T-helper 2 cell (primary cell): ENCODE results near the gene ZNF213.

Experiments
- DNase-seq, 5 experiments: peaks; one replicate each; pipeline versions ENCODE4 v3.0.0 to v3.0.0-alpha.2; 2012 to 2022

Gene ZNF213

GRCh38 chr16:3101018-3101840 is 33.6 kb upstream of the ZNF213 start:
- DNase-seq = peak in 3 of 5 experiments; percentile 30 to 81 (median 36)

GRCh38 chr16:3101841-3102470 is 32.9 kb upstream of the ZNF213 start:
- DNase-seq = peak in 1 of 5 experiments; percentile 62

- DNase-seq = peak; percentile 80 to 94 (median 84)
These were observed 28.5 kb upstream of the ZNF213 start for GRCh38 chr16:3106205-3106928.

GRCh38 chr16:3112058-3112880 is 22.6 kb upstream of the ZNF213 start, which contains the start of gene ZNF205:
TSS of gene ZNF205 (plus strand) at chr16:3112586. CDS start at chr16:3113431, 845 bp downstream.
- DNase-seq = no peak

GRCh38 chr16:3112881-3113574 is 21.8 kb upstream of the ZNF213 start:
- no peak for DNase-seq

- DNase-seq = no peak
These were observed 20.9 kb upstream of the ZNF213 start for GRCh38 chr16:3113765-3114479.

GRCh38 chr16:3115003-3115402 is 19.8 kb upstream of the ZNF213 start:
- DNase-seq = no peak

GRCh38 chr16:3115561-3115960 is 19.3 kb upstream of the ZNF213 start:
- no peak for DNase-seq

- no peak for DNase-seq
These were observed 16.5 kb upstream of the ZNF213 start for GRCh38 chr16:3118204-3118790.

- DNase-seq = no peak
These were observed 16.0 kb upstream of the ZNF213 start for GRCh38 chr16:3118846-3119245.

GRCh38 chr16:3119286-3119685 is 15.5 kb upstream of the ZNF213 start:
- no peak for DNase-seq

GRCh38 chr16:3119701-3120408 is 15.0 kb upstream of the ZNF213 start:
- no peak for DNase-seq

GRCh38 chr16:3120435-3120834 is 14.4 kb upstream of the ZNF213 start:
- DNase-seq = no peak

- no peak for DNase-seq
These were observed 12.9 kb upstream of the ZNF213 start for GRCh38 chr16:3121851-3122467.

GRCh38 chr16:3122926-3123570 is 11.8 kb upstream of the ZNF213 start:
- no peak for DNase-seq

- peak; percentile 91 to 97 (median 95) for DNase-seq
These were observed 10.6 kb upstream of the ZNF213 start for GRCh38 chr16:3123986-3124886.

GRCh38 chr16:3127745-3128144 is 7.1 kb upstream of the ZNF213 start:
- no peak for DNase-seq
